ENCODE measurements around the gene NEK7.

NEK7 gene

DNA sequence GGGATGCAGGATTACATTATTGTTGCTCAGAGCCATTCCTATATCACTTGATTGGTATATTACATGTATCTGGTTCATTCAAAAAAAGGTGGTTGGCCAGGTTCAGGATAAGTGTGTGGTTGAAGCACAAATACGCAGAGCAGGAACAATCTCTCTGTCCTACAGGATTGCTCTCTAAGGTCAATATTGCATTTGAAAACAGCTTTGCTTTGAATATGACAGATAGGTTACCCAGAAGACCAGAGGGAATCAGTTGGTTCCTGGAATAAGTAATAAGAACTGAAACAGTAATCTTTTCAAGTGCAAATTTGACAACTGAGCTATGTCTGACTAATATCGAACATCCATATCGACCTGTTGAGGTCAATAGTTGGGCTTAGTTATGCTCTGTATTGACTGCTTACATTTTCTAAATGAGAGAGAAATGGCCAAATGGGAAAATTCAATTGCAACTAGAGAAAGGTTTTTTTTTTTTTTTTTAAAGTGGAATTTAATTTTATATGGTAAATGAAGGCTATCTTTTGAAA is 206.9 kb downstream of the NEK7 start:
- no peak for DNase-seq

DNA sequence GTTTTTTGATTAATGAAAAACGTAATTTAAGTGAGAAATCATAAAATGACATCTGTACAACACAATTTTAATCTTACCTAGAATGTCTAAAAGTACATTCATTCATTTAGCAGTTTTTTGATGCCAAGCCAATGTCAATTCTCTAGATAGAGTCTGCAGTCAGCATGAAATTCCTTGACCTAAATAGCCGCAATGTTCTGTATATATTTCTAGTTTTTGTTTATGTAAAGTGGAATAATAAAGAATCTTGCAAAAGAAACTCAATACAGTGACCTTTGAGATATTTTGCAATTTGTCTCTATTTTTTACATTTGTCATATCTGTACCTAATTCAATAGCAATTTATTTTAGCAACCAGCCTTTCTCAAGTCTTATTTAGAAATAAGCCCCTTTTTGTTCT is 207.7 kb downstream of the NEK7 start:
- DNase-seq = no peak

DNA sequence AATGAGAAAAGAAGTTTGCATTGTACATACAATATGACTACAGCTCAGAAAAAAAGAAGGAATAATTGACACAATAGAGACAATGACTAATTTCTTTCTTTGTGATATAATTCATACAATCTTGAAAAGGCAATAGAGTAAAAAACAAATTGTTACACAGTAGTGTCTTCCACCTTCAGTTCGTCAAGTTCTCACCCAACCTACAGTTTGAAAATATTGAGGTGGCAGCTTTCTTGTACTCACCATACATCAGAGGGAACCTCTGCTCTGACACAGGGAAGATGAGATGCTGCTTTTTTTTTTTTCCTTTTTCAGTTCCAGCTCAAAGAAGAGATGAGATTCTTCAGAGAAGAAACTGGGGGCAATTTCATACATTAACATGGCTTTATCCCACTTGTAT is 210.5 kb downstream of the NEK7 start:
- no peak for DNase-seq

DNA sequence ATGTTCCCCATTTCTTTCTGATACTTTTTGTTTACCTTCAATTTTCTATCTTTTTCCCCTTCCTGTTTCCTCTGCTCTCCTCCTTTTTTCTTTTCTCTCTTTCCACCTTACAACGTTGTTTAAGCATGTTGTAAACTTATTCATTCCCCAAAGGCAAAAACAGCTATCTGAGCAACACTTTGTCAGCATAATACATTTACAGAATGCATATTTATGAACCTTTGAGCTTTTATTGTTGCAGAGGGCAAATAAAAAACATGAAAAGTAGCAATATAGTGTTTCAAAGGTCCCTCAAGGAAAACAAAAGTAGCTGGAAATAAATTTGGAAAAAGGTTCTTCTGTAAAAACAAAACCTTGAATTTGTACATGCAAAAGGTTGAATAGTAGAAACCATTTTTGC is 214.2 kb downstream of the NEK7 start:
- DNase-seq = no peak
